Neural progenitor cell (in vitro differentiated cells): Measurements from ENCODE around the gene SEBOX. TPM values are rescaled to one million over a fixed set of nuclear protein-coding genes. Genes with fewer than 3 reads are reported as not detected.

Experiments used
- DNase-seq: peaks from one replicate; pipeline ENCODE4 v3.0.0-alpha.2; 2016; ENCODE audit warnings: low spot score
- H2AFZ ChIP-seq: fragments of 200-600 bp; sonication (generic); replicated peaks from 2 replicates; pipeline ENCODE4 v1.6.1; 2016; ENCODE audit warnings: antibody characterized with exemption
- H3F3A ChIP-seq: fragments of 200-600 bp; sonication (generic); 2 replicates; pipeline ENCODE4 v1.6.1; 2016; ENCODE audit warnings: antibody characterized with exemption, low read depth
- H3K27ac ChIP-seq: fragments of 200-600 bp; sonication (generic); 2 replicates; pipeline ENCODE4 v1.5.1; 2016; ENCODE audit warnings: mild to moderate bottlenecking
- H3K27me3 ChIP-seq: fragments of 200-600 bp; sonication (generic); 2 replicates; pipeline ENCODE4 v1.6.1; 2016; ENCODE audit warnings: mild to moderate bottlenecking, moderate library complexity
- H3K36me3 ChIP-seq: fragments of 200-600 bp; sonication (generic); 2 replicates; pipeline ENCODE4 v1.5.1; 2016
- H3K4me1 ChIP-seq: fragments of 200-600 bp; sonication (generic); 2 replicates; pipeline ENCODE4 v1.6.1; 2016; ENCODE audit warnings: mixed run types
- H3K4me2 ChIP-seq: fragments of 200-600 bp; sonication (generic); 2 replicates; pipeline ENCODE4 v1.6.1; 2016
- H3K4me3 ChIP-seq: fragments of 200-600 bp; sonication (generic); 2 replicates; pipeline ENCODE4 v1.5.1; 2016
- H3K79me2 ChIP-seq: fragments of 200-600 bp; sonication (generic); 2 replicates; pipeline ENCODE4 v1.6.1; 2016; ENCODE audit warnings: low read depth
- H3K9ac ChIP-seq: fragments of 200-600 bp; sonication (generic); 2 replicates; pipeline ENCODE4 v1.6.1; 2016
- H3K9me3 ChIP-seq: fragments of 200-600 bp; sonication (generic); 2 replicates; pipeline ENCODE4 v1.5.1; 2016; ENCODE audit warnings: low read depth
- H4K20me1 ChIP-seq: fragments of 200-600 bp; sonication (generic); 2 replicates; pipeline ENCODE4 v1.6.1; 2016; ENCODE audit warnings: low read depth
- H3K27ac Mint-ChIP-seq: 3 replicates; pipeline ENCODE4 v1.8.0; 2021; ENCODE audit warnings: mixed read lengths
- H3K27me3 Mint-ChIP-seq: 2 replicates; pipeline ENCODE4 v1.8.0; 2022; ENCODE audit warnings: low read depth, mild to moderate bottlenecking, inconsistent platforms, moderate library complexity, mixed read lengths; ENCODE audit not compliant: insufficient read depth
- H3K36me3 Mint-ChIP-seq: 3 replicates; pipeline ENCODE4 v1.8.0; 2021; ENCODE audit warnings: mixed read lengths
- H3K4me1 Mint-ChIP-seq: 3 replicates; pipeline ENCODE4 v1.8.0; 2021; ENCODE audit warnings: mixed read lengths
- H3K4me3 Mint-ChIP-seq: 3 replicates; pipeline ENCODE4 v1.8.0; 2021; ENCODE audit warnings: mild to moderate bottlenecking, moderate library complexity, mixed read lengths
- H3K9me3 Mint-ChIP-seq: 3 replicates; pipeline ENCODE4 v1.8.0; 2020; ENCODE audit warnings: mixed read lengths
- CTCF ChIP-seq: fragments of 200-600 bp; sonication (generic); IDR thresholded peaks from 2 replicates; pipeline ENCODE4 v1.5.1; 2017; ENCODE audit warnings: antibody characterized with exemption, mild to moderate bottlenecking
- EZH2 ChIP-seq: fragments of 200-600 bp; sonication (generic); IDR thresholded peaks from 2 replicates; pipeline ENCODE4 v1.6.1; 2017; ENCODE audit warnings: antibody characterized with exemption, mild to moderate bottlenecking, moderate library complexity
- EZH2phosphoT487 ChIP-seq: fragments of 200-600 bp; sonication (generic); IDR thresholded peaks from 2 replicates; pipeline ENCODE4 v1.6.1; 2017; ENCODE audit warnings: antibody characterized with exemption
- total RNA-seq: library from RNA; depleted of rRNA; stranded (reverse); fragments of >200 nt; gene quantifications from 2 replicates; pipeline ENCODE4 v1.2.3, GENCODE V29; 2015; ENCODE audit warnings: low replicate concordance

The SEBOX gene
- total RNA-seq, 1 donor from 2014 or later: not detected

- Histone ChIP-seq H3F3A (peaks cover 17% of the 10 kb centered on the region), H4K20me1 (peaks cover 31% of the 10 kb centered on the region), H3K27me3 (no peaks in the 10 kb centered on the region), H3K4me2 (no peak overlapping the region), H3K9ac (no peak overlapping the region), H3K9me3 (no peaks in the 10 kb centered on the region), H3K4me3 (no peak overlapping the region), H3K79me2 (peaks cover 17% of the 10 kb centered on the region), H3K36me3 (no peaks in the 10 kb centered on the region), H3K4me1 (peaks cover 4% of the 10 kb centered on the region), H2AFZ (no peak overlapping the region), H3K27ac (no peak overlapping the region)
- H3K9me3 Mint-ChIP-seq: no peaks in the 10 kb centered on the region
- no peak overlapping the region for H3K27ac Mint-ChIP-seq
- H3K27me3 Mint-ChIP-seq: no peaks in the 10 kb centered on the region
- peaks cover 17% of the 10 kb centered on the region for H3K4me1 Mint-ChIP-seq
- TF ChIP-seq EZH2phosphoT487: no peak
- no peak for TF ChIP-seq EZH2
- no peak for TF ChIP-seq CTCF
- DNase-seq: no peak
- H3K4me3 Mint-ChIP-seq: no peak overlapping the region
- peaks cover 11% of the 10 kb centered on the region for H3K36me3 Mint-ChIP-seq
These were observed 22.7 kb downstream of the SEBOX start for GRCh38 chr17:28342313-28342712.

DNA sequence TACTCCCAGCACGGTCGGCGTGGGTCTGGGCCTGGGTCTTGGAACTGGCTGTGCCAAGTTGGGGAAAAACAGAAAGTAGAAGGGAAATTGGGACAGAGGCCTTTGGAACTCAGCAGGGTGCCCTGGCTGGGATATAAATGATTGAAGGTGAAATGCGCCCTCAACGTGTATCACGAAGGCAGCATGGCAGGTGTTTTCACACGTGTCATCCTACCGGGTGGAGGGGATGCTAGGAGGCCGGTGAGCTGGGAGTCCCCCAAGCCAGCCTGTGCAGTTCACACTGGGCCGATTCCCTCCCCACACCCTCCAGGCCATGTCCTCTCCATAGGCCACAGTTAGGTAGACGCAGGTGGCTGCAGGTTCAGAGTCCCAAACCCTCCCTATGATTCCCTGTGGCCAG is 23.5 kb downstream of the SEBOX start:
- Histone ChIP-seq H3K27ac (no peak overlapping the region), H3K4me1 (peaks cover 9% of the 10 kb centered on the region), H3K36me3 (no peaks in the 10 kb centered on the region), H3K9me3 (no peaks in the 10 kb centered on the region), H4K20me1 (peaks cover 32% of the 10 kb centered on the region), H3K4me3 (no peak overlapping the region), H2AFZ (no peak overlapping the region), H3K79me2 (peaks cover 25% of the 10 kb centered on the region), H3K4me2 (no peak overlapping the region), H3K9ac (no peak overlapping the region), H3K27me3 (no peaks in the 10 kb centered on the region), H3F3A (peaks cover 17% of the 10 kb centered on the region)
- Mint-ChIP-seq H3K4me3 (no peak overlapping the region), H3K27me3 (no peaks in the 10 kb centered on the region), H3K36me3 (peaks cover 11% of the 10 kb centered on the region), H3K27ac (no peak overlapping the region), H3K9me3 (no peaks in the 10 kb centered on the region), H3K4me1 (peaks cover 22% of the 10 kb centered on the region)
- DNase-seq: no peak
- TF ChIP-seq EZH2phosphoT487: no peak
- TF ChIP-seq CTCF: no peak
- TF ChIP-seq EZH2: no peak

DNA sequence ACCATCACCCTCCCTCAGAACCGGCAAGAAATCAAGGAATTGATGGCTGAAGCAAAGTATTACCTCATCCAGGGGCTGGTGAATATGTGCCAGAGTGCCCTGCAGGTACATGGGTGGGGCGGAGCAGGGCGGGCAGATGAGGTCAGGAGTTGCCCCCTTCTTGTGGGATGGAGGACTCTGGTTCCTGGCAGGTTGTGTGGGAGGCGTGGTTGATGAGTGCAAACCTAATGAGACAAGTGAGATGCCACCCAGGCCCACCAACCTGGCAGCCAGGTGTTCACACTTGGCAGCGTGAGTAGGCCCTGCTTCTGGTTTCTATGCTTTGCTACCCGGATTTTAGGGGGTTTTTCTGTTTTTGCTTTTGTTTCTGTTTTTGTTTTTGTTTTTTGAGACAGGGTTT is 24.6 kb downstream of the SEBOX start:
- no peaks in the 10 kb centered on the region for H3K36me3 ChIP-seq
- no peaks in the 10 kb centered on the region for H3K27me3 ChIP-seq
- peaks cover 11% of the 10 kb centered on the region for H3K36me3 Mint-ChIP-seq
- H3F3A ChIP-seq: peaks cover 17% of the 10 kb centered on the region
- DNase-seq: no peak
- TF ChIP-seq CTCF: no peak
- no peak for TF ChIP-seq EZH2phosphoT487
- no peak for TF ChIP-seq EZH2
- no peak overlapping the region for H3K27ac ChIP-seq
- peaks cover 27% of the 10 kb centered on the region for H3K79me2 ChIP-seq
- H3K9ac ChIP-seq: no peak overlapping the region
- no peak overlapping the region for H2AFZ ChIP-seq
- no peak overlapping the region for H3K4me3 Mint-ChIP-seq
- no peaks in the 10 kb centered on the region for H3K9me3 Mint-ChIP-seq
- H3K4me1 Mint-ChIP-seq: peaks cover 18% of the 10 kb centered on the region
- no peak overlapping the region for H3K27ac Mint-ChIP-seq
- H3K4me1 ChIP-seq: peaks cover 6% of the 10 kb centered on the region
- H4K20me1 ChIP-seq: peaks cover 24% of the 10 kb centered on the region
- no peak overlapping the region for H3K4me2 ChIP-seq
- H3K4me3 ChIP-seq: no peak overlapping the region
- H3K9me3 ChIP-seq: no peaks in the 10 kb centered on the region
- no peaks in the 10 kb centered on the region for H3K27me3 Mint-ChIP-seq
